Measurements from ENCODE around the gene HK1. TPM values are rescaled to one million over a fixed set of nuclear protein-coding genes. Genes with fewer than 3 reads are reported as not detected.

Gene HK1
- total RNA-seq, 2 donors from 2014 or later: 15.8 to 17.1 TPM

DNA sequence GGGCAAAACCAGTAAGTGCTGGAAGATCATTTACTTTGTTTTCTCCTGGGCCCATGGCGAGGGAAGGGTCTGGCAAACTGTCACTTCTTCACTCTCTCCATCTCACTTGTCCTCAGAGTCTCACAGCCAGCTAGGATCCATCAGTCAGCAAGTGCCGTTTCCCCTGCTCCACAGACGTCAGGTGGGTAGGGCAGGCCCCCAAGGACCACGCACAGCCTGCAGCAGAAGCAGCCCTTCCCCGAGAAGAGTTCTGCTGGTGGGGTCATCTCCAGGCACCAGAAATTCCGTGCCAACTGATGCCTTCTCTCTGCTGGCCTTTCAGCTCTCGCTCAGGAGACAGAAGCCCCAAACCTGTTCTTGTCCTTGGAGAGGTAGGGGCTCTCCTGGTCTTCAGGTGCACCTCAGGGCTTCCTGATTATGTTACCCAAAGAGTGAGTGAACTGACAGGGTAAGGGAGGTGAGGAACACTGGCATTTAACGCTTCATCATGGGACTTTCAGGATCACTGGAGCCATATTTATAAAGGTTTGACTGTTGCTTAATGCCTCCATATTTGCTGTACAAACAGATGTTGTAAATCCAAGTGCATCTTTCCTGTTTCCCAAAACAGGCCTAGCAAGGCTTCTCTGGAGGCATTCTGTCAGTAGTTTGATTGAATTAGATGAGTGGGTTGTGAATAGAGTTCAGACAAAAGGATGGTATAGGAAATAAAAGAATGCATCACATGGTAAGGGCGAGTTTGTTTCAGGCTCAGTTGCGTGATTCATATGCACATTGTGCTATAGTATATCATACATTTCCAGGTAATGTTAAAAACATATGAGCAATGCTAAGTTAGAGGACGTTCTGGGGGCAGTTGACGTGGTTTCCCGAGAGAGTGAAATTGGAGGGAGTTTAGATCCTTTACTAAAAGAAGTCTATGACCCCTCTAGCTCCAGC, 159.3 kb downstream of the HK1 start:
- no peak for TF ChIP-seq POLR2A (IDR thresholded peaks at IDR 0.05)
- TF ChIP-seq, protein P1, sequence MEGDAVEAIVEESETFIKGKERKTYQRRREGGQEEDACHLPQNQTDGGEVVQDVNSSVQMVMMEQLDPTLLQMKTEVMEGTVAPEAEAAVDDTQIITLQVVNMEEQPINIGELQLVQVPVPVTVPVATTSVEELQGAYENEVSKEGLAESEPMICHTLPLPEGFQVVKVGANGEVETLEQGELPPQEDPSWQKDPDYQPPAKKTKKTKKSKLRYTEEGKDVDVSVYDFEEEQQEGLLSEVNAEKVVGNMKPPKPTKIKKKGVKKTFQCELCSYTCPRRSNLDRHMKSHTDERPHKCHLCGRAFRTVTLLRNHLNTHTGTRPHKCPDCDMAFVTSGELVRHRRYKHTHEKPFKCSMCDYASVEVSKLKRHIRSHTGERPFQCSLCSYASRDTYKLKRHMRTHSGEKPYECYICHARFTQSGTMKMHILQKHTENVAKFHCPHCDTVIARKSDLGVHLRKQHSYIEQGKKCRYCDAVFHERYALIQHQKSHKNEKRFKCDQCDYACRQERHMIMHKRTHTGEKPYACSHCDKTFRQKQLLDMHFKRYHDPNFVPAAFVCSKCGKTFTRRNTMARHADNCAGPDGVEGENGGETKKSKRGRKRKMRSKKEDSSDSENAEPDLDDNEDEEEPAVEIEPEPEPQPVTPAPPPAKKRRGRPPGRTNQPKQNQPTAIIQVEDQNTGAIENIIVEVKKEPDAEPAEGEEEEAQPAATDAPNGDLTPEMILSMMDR (IDR thresholded peaks at IDR 0.05): no peak
- Histone ChIP-seq H3K36me3 (replicated peaks in 1 of 2; ENCODE audit: insufficient read depth in 1 of 2, low read depth in 2 of 2) (no peaks in the 10 kb centered on the region), H3K9me3 (no peaks in the 10 kb centered on the region), H3K4me3 (no peak overlapping the region), H3K4me1 (peaks cover 16% of the 10 kb centered on the region), H3K27ac (peak overlapping the region; percentile 18 to 89 (median 81)), H3K27me3 (no peaks in the 10 kb centered on the region)
- intact Hi-C loops (cut with DNase I): no loop called here
- no peak for ATAC-seq
- 68 to 74% methylated on average over 10 to 13 of the region's 13 CpGs for WGBS, 2 donors
- no peak for DNase-seq

DNA sequence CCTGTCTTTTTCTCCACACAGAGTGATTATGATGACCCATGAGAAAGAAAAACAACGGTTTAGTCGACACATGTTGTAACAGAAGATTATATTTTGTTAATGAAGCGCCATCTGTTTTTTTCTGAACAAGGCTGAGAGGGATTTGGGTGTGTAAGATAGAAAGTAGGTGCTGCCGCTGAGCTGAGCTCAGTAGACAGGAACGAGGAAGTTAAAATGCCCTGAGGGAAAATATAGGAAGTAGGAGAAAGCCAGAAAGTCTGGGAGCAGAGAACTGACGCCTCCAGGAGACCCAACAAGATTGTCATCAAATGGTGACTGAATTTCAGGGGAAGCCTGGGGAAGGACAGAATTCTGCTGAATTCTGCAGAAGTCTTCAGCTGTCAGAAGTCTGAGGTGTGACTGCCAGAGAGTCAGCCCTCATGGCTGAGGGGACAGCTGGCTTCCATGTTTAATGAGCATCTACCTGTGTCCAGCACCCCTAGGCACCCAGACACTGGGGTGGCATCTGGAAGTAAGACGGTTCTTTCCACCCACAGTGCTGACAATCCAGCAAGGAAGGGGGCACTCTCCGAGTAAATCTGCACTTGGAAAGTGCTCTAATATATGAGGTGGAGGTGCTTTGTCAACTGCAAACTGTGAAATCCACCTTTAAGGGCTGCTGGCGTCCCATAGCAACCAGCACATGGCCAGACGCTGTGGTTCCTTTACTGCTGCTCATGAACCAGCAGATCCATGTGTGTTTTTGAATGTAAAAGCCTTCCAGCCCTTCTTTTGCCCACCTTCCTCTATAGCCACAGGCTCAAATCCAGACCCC, 160.4 kb downstream of the HK1 start:
- WGBS, 2 donors: 23 to 25% methylated on average over 10 of the region's 10 CpGs
- DNase-seq (peak in 3 of 4 donors; percentile 38 to 52 (median 44)), ATAC-seq (peak; percentile 91)
- H3K27ac ChIP-seq: peak overlapping the region; percentile 76 to 89 (median 86)
- intact Hi-C loops (cut with DNase I): no loop called here
- H3K4me1 ChIP-seq: peaks cover 16% of the 10 kb centered on the region
- TF ChIP-seq POLR2A (IDR thresholded peaks at IDR 0.05): peak in 2 of 3 donors; percentile 24 to 43
- TF ChIP-seq, protein P1 (IDR thresholded peaks at IDR 0.05): no peak
- H3K27me3 ChIP-seq: no peaks in the 10 kb centered on the region
- no peaks in the 10 kb centered on the region for H3K9me3 ChIP-seq
- no peaks in the 10 kb centered on the region for H3K36me3 ChIP-seq (replicated peaks in 1 of 2; ENCODE audit: insufficient read depth in 1 of 2, low read depth in 2 of 2)
- H3K4me3 ChIP-seq: no peak overlapping the region

DNA sequence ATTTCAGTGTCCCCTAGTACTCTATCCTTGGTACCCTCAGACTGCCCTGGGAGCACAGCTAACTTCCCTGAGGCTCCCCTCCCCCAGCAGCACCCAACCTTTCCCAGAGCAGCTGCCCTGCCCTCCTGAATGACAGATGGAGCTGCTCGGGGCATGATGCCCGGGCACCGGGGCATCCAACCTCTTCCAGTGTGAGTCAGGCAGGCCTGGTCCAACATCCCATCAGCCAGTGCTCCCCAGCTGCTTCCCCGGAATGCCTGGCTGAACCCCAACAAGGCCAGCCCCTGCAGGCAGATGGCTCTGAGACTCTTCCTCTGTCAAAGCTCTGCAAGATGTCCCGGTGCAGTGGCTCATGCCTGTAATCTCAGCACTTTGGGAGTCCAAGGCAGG, 161.0 kb downstream of the HK1 start:
- no peaks in the 10 kb centered on the region for H3K9me3 ChIP-seq
- peak overlapping the region; percentile 76 to 89 (median 86) for H3K27ac ChIP-seq
- WGBS, 2 donors: 39 to 41% methylated on average over 4 to 5 of the region's 5 CpGs
- TF ChIP-seq, protein P1 (IDR thresholded peaks at IDR 0.05): no peak
- TF ChIP-seq POLR2A (IDR thresholded peaks at IDR 0.05): no peak
- H3K4me1 ChIP-seq: peaks cover 16% of the 10 kb centered on the region
- no peak overlapping the region for H3K4me3 ChIP-seq
- peak; percentile 32 to 57 (median 54) for DNase-seq
- no peaks in the 10 kb centered on the region for H3K36me3 ChIP-seq (replicated peaks in 1 of 2; ENCODE audit: insufficient read depth in 1 of 2, low read depth in 2 of 2)
- peak; percentile 66 for ATAC-seq
- intact Hi-C loops (cut with DNase I): no loop called here
- H3K27me3 ChIP-seq: no peaks in the 10 kb centered on the region

DNA sequence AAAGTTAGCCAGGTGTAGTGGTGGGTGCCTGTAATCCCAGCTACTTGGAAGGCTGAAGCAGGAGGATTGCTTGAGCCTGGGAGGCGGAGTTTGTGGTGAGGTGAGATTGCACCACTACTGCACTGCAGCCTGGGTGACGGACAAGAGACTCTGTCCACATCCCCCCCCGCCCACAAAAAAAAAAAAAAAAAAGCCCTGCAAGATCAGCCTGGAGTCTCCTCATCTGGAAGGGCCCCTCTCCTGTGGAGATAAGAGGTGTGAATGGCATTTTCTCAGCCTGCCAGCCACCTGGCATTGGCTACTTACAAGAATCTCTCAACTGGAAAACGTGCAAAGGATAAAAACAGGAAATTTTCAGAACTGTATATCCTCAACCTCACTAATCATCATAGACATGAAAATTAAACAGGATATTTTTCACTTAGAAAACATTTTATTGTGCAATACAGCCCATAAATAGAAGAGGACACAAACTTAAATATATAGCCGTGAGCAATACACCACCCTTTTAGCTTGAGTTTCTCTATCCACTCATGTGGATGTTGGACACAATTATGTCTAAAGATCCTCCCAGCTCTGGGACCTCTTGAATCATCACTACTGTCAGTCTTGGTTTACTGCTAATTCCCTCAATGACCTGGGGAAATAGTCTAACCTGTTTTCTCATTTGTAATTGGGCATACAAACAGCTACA, 161.7 kb downstream of the HK1 start:
- 31 to 45% methylated on average over 5 of the region's 5 CpGs for WGBS, 2 donors
- ATAC-seq: peak; percentile 24
- intact Hi-C loops (cut with DNase I): no loop called here
- Histone ChIP-seq H3K27me3 (no peaks in the 10 kb centered on the region), H3K36me3 (replicated peaks in 1 of 2; ENCODE audit: insufficient read depth in 1 of 2, low read depth in 2 of 2) (no peaks in the 10 kb centered on the region), H3K4me3 (no peak overlapping the region), H3K4me1 (peaks cover 16% of the 10 kb centered on the region), H3K9me3 (no peaks in the 10 kb centered on the region), H3K27ac (peak overlapping the region; percentile 76 to 89 (median 86))
- TF ChIP-seq, protein P1 (IDR thresholded peaks at IDR 0.05): no peak
- TF ChIP-seq POLR2A (IDR thresholded peaks at IDR 0.05): no peak
- peak in 3 of 4 donors; percentile 44 to 65 (median 56) for DNase-seq
